ENCODE measurements around the gene PRKD2.
A peak's percentile ranks its signal among the peaks of the same experiment; 100 is the strongest.

PRKD2 gene

DNA sequence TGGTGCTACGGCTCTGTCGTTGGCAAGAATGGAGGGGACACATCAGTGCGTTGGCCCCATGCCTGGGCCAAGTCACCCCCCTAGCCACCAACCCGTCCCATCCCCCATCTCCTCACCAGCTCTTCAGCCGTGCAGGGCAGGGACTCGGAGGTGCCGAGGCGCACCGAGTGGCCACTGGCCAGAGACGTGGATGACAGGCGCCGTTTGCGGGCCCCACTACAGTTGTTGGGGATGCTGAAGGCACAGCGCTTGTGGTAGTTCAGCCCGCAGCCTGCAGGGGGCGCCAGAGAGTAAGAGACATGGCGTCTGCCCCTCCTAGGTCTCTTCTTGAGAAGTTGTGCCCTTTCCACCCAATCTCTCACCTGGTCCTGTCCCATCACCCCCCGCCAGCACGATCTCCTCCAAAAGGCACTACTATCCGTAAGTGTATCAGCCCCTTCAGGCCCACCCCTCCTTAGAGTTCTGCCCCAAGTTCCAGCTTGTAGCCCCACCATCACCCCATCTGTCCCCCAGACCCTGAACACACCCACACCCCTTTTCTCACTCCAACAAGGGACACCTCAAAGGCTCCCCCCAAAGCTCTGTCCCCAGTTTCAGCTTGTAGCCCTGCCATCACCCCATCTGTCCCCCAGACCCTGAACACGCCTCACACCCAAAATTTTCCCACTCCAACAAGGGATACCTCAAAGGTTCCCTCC lies 12.4 kb downstream of the PRKD2 start:
- DNase-seq (ENCODE audit: low read depth) = no peak

DNA sequence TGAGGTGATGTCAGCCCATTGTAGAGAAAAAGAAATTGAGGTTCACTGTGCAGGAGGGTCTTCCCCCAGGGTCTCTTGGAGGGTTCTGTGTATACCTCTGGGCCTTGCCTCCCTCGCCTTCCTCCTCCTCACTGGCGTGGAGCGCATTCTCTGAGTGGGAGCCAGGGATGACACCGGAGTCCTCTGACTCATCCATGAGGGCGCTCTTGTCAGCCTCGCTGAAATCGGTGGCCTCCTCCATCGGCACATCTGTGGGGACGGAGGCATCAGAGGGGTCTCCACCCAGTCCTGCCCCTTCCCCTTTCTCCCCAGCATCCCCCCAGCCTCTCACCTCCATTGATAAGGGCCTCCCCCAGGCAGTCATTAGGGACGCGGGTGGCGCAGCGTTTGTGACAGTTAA lies 16.2 kb downstream of the PRKD2 start:
- no peak for DNase-seq (ENCODE audit: low read depth)

DNA sequence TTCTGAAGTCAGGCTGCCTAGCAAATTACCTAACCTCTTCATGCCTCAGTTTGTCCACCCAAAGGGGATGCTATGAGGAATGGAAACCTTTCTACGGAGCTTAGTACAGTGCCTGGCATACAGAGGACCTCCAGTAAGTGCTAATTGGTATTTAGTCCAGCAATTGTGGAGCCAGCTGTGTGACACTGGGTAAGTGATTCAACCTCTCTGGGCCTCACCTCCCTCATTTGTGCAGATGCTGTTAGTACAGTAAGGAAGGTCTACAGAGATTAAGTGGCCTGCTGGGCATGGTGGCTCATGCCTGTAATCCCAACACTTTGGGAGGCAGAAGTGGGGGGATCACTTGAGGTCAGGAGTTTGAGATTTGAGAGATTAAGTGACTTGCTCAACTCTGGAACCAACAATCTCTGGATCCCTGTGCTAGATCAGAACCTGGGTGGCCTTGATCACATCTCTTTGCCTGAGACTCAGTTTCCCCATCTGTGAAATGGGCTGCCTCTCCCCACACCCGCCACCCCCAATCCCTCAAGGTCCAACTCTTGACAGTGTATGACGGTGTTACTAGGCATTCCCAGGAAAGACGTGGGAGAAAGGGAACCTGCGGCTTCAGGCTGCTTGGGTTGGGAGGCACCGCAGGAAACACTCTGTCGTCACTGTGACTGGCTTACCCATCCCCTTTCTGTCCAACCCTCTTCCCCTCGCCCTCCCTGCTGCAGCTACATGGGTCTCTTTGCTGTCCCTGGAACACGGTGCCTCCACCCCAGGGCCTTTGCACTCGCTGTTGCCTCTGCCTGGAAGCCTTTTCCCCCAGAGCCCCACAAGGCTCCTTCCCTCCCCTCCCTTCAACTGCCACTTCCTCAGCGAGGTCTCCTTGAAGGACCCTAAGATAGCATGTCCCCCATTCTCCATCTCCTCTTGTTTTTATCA lies 18.3 kb downstream of the PRKD2 start:
- DNase-seq (ENCODE audit: low read depth) = no peak

DNA sequence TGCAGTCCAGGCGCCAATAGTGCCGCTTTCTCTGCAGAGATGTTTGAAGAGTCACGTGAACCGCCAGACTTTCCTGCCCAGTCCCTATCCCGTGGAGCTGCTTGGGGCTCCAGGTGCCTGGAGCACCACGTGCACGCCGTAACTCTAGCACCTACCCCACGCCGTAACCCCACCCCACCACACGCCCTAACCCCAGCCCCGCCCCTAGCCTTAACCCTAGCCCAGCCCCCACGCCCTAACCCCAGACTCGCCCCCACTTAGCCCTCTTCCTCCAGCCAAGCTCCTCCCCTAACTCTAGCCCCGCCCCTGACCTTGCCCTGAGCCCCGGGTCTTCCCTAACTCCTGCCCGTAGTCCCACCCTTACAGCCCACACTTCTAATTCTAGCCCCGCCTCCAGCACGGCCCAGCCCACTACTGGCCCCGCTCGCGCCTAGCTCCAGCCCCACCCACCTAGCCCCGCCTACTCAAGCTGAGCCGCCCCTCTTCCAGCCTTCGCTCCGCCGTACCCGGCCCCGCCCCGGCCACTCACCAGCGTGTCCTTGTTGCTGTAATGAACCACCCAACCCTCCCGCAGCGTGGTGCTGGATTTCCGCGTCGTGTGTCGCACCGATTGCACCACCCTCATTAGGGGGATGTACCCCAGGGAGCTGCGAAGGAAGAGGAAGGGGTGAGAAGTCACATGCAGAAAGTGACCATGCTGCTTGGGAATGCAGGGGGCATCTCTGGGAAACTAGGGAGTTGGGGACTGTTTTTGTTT lies 19.5 kb downstream of the PRKD2 start:
- peak; percentile 99 for DNase-seq (ENCODE audit: low read depth)

DNA sequence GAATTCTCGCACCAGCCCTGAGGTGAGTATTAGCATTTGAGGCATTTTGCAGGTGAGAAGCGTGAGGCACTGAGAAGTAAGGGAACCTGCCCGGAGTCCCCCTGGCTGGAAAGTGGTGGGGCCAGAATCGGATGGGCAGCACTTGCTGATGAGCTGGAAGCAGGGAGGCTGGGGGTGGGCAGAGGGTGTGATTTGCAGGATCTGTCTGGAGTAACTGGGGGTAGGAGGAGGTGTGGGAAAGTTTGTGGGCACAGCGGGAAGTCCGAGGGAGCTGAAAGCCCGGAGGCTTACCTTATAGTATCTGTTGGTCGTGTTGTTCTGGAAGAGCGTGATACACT lies 20.1 kb downstream of the PRKD2 start:
- DNase-seq (ENCODE audit: low read depth) = no peak

DNA sequence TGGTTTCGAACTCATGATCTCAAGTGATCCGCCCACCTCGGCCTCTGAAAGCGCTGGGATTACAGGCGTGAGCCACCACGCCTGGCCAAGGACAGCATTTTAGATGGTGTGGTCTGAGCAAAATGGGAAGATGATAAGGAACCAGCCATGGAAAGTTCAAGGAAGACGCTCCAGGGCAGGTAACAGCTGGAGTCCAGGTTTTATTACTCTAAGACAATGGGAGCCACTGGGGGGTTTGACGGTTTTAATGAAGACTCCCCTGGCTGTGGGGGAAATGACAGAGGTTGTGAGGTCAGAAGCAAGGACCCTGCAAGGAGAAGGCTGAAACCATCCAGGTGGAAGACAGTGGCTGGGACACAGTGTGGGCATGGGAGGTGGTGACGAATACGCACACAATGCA lies 20.9 kb downstream of the PRKD2 start:
- DNase-seq (ENCODE audit: low read depth) = no peak

DNA sequence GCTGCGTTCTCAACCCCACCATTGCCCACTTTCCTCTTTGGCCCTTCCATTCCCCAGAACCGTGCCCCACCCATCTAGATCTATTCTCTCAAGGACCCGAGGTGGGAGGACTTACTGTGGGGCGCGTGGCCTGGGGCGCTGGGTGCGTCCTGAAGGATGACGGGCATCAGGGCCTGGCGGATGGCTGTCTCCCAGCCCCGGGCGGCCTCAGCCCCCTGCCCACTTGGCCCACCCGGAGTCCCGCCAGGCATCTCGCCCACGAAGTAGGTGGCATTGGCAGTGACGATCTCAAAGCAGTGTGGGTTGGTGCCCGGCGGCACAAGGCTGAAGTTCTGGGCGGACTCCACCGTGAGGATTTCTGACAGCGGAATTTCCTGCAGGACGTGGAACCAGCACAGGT lies 23.2 kb downstream of the PRKD2 start:
- DNase-seq (ENCODE audit: low read depth) = no peak

DNA sequence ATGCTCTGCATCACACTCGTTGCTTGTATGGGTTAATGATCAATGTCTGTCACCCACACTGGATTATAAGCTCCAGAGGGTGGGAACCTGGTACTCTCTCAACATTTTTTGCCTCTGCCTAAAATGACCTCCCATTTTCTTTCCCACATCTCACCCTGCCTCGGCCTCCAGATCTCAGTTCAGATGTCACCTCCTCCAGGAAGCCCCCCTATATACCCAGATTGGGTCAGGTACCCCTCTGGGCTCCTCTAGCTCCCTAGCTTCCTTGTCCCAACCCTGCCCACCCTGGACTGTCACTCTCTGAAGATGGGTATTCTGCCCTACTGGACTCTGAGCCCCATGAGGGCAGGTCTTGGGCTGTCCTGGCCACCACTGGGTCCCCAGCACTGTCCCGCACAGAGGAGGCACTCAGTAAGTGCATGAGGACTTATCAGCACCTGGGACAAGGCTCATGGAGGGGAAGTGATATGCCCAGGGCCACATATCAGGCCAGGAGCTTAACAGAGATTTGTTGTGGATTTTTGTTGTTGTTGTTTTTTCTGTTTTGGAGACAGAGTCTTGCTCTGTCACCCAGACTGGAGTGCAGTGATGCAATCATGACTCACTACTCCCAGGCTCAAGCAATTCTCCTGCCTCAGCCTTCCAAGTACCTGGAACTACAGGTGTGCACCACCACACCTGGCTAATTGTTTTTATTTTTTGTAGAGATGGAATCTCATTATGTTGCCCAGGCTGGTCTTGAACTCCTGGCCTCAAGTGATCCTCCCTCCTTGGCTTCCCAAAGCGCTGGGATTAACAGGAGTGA lies 23.8 kb downstream of the PRKD2 start:
- no peak for DNase-seq (ENCODE audit: low read depth)

DNA sequence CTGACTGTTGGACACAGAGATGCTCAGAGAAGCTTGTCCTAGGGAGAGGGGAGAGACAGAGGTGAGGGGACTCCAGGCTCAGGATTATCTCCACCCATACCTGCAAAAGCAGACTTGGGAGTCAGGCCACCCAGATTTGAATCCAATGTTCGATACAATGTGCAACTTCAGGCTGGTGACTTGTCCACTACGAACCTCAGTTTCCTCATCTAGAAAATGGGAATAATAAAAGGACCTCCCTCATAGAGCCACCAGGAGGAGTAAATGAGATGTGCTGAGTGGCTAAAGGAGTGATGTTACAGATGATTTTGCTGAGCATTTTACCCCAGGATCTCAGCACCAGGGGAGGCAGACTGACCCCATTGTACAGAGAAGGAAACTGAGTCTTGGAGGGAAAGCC lies 25.0 kb downstream of the PRKD2 start:
- DNase-seq (ENCODE audit: low read depth) = no peak

DNA sequence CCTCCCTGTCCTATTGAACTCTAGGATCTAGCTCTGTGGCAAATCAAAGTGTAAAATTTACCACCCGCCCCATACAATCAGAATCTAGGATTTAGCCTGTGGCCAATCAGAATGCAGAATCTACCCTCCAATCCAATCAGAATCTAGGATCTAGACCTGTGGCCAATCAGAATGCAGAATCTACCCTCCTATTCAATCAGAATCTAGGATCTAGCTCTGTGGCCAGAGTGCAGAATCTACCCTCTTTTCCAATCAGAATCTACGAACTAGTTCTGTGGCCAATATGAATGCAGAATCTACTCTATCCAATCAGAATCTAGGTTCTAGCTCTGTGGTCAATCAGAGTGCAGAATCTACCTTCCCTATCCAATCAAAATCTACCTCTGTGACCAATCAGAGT lies 25.8 kb downstream of the PRKD2 start:
- DNase-seq (ENCODE audit: low read depth) = no peak

DNA sequence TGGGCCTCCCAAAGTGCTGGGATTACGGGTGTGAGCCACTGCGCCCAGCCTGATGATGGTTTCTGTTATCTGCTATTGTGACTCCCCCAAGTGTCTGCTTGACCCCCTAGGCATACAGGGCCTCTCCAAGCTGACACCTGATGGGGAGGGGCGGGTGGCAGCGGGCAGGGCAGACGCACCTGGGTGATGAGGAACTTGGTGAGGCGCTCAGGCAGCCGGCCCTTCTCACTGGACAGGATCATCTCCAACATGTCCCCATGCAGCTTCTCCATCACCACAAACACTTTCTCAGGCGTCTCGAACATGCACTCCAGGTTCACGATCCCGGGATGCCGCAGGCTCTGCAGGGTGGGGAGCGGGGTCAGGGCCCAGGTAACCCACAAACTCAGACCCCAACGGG lies 27.6 kb downstream of the PRKD2 start:
- DNase-seq (ENCODE audit: low read depth) = no peak

DNA sequence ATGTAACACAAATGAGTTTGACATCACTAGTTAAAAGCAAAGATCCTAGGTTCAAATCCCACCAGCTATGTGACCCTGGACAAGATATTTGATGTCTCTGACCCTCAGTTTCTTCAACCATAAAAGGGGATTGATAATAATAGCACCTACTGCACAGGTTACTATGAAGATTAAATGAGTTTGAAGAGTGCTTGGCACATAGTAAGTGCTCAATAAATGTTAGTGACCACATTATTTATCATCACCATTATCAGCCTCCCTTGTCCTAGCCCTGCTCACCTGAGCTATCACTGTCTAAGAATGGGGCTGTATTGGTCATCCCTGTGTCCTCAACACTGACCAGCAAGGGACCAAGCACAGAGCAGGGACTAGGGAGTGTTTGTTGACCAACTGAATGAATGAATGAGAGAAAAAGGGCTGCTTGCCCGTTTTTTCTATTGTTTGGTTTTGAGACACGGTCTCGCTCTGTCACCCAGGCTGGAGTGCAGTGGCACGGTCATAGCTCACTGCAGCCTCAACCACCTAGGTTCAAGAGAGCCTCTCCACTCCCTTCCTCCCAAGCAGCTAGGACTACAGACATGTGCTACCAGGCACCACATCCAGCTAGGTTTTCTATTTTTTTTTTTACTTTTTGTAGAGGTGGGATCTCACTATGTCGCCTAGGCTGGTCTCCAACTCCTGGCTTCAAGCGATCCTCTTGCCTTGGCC lies 29.3 kb downstream of the PRKD2 start:
- no peak for DNase-seq (ENCODE audit: low read depth)

DNA sequence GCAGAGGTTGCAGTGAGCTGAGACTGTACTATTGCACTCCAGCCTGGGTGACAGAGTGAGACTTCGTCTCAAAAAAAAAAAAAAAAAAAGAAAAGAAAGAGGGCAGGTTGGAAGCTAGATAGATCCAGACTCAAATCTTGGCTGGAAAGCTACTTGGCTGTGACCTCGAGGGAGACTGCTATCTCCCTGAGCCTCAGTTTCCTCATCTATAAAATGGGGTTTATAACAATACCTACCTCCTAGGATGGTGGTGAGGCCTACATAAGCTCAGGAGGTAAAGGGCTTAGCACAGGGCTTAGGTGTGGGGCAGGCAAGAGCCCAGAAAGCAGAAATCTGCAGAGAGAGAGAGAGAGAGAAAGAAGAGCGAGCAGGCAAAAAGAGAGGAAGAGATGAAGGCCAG lies 31.7 kb downstream of the PRKD2 start:
- no peak for DNase-seq (ENCODE audit: low read depth)

DNA sequence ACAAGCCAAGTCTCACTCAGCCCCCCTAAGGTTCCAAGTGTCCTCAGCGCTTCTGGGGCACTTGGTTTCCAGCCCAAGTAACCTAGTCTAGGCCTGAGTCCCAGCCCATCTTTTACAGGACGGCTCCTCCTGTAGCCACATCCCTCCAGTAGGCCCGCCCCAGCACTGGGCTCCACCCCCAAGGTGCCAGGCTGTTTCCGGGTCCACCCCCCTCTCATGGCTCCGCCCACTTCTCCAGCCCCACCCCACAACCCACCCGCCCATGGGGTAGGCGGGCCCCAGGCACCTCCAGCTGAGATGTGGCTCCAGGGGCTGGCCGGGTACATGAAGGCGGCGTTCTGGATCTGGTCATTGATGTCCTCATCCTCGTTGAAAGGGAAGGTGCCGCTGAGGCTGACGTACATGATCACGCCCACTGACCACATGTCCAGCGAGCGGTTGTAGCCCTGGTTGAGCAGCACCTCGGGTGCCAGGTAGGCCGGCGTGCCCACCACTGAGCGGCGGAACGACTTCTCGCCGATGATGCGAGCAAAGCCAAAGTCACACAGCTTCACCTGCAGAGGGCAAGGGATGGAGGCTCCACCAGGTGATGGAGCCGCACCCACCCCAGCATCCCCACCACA lies 38.7 kb downstream of the PRKD2 start:
- no peak for DNase-seq (ENCODE audit: low read depth)

DNA sequence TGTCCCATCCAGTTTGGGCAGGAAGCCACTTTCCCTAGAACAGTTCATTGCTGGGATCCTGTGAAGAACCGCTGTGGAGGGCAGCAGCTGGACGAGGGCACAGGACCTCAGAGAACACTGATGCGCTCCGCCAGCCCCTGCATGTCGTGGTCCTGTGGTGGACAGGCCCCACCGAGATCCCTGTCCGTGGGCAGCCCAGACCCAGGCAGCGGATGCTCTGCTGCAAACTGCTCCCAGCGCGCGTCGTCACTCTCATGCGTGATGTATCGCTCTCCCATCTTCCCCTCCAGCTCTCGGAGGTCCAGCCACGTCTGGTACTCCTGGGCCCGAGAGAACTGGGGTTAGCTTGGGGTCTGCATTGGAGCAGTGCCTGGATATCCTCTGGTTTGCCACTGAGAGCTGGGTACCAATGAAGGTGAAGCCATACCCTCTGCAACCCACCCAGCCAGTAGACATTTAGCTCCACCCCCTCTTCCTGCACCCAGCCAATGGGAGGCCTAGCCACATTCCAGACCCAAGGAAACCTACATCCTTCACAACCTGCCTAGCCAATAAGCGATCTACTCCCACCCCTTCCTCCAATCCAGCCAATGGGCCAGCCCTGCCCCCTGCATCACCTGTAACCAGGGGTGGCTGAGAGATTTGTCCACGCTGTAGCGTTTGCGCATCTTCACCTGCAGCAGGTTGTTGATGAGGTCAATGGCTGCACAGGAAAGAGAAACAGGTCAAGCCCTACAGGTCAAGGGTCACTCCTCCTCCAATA lies 42.3 kb downstream of the PRKD2 start:
- DNase-seq (ENCODE audit: low read depth) = no peak

DNA sequence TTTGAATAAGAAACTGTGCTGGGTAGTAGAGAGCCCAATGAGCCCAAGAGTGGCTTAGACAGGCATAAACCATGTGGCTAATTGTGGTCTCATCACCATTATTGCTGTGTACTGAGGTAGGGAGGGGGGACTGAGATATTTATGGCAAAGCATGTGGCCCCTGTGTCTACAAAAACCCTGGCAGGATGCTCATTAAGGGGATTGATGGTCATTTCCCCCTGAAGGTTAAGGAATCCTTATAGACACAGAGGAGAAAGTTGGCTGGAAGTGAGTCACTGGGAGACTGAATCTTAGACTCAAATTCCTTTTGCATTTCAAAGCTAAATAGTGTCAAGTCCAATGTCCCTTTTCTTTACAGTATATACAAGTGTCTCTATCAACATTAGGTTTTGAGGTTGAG lies 46.1 kb downstream of the PRKD2 start:
- DNase-seq (ENCODE audit: low read depth) = no peak

DNA sequence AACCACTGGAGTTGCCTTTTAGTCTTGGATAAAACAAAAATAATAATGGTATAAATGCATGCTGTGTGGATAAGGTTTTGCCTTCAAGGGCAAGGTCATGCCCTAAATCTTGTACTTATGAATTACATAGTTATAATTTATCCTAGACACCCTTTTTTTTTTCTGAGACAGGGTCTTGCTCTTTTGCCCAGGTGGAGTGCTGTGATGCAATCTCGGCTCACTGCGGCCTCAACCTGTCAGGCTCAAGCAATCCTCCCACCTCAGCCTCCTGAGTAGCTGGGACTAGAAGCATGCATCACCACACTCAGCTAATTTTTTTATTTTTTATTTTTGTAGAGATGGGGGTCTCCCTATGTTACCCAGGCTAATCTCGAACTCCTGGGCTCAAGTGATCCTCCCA lies 48.3 kb downstream of the PRKD2 start:
- DNase-seq (ENCODE audit: low read depth) = no peak

DNA sequence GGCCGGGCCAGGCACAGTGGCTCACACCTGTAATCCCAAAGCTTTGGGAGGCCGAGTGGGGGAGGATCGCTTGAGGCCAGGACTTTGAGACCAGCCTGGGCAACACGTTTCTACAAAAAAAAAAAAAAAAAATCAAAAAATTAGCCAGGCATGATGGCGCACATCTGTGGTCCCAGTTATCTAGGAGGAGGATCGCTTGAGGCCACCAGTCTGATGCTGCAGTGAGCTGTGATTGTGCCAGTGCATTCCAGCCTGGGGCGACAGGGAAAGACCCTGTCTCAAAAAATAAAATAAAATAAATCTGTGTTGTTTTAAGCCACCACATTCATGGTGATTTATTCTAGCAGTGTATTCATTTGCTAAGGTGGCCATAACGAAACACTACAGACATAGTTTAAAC lies 51.8 kb downstream of the PRKD2 start:
- no peak for DNase-seq (ENCODE audit: low read depth)

DNA sequence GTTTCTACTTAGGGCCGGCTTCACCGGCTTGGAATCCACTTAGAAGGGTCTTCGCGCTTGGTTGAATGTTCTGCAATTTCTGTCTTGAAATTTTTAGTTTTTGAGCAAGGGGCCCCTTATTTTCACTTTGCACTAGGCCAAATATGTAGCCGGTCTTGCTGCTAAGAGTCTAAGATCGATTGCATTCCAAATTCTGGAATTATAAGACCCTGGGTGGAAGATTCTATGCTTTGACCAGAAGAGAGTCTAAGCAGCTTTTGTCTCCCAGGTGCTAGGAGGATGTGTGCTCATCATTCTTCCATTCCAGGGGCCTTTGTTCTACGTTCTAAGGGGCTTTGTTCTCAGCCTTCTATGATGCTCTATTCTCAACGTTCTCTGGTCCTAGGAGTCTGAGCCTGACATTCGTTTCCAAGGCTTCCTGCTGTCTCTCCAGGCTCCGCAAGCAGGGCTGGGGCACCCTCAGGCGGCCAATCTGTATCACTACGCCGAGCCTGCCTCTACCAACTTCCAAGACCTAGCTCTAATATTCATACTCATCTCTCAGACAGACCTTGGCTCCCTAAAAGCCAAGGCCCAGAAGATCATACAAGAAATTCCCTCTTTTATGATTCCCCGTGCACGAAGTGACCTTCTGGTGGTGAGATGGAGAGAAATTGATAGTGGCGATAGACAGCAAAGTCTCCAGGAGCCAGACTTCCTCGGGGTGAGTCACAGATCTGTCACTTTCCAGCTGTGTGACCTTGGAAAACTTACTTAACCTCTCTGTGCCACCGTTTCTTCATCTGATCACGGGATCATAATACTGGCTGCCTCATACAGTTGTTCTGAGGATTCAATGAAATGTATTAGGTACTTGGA lies 55.0 kb downstream of the PRKD2 start:
- DNase-seq (ENCODE audit: low read depth) = no peak
